GM19452 (cell line): ENCODE results near the gene CEP57L1.
"Not testable (repeated sequence)": the region's sequence is repeated elsewhere in the genome, so short reads cannot be mapped to it uniquely, and the experiment has no call there.

Source experiments
- ATAC-seq: cut with Tn5 transposase; IDR thresholded peaks from one replicate; pipeline ENCODE4 v1.9.1; 2021; ENCODE audit not compliant: unreplicated experiment

Gene CEP57L1

DNA sequence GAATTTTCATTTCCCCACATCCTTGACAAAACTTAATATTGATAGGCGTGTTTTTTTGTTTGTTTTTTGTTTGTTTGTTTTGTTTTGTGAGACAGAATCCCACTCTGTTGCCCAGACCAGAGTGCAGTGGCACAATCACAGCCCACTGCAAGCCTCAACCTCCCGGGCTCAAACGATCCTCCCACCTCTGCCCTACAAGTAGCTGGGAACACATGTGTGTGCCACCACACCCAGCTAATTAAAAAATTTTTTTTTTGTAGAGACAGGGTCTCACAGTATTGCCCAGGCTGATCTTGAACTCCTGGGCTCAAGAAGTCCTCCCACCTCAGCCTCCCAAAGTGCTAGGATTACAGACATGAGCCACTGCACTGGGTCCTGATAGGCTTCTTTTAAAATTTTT, 9.2 kb downstream of the CEP57L1 start:
- no peak for ATAC-seq

DNA sequence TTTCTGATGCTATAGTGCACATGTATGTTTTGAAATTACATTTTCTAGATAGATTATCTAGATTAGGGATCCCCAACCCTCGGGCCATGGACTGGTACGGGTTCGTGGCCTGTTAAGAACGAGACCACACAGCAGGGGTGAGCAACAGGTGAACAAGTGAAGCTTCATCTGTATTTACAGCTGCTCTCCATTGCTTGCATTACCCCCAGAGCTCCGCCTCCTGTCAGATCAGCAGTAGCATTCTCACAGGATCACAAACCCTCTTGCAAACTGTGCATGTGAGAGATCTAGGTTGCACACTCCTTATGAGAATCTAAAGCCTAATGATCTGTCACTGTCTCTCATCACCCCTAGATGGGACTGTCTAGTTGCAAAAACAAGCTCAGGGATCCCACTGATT, 10.4 kb downstream of the CEP57L1 start:
- ATAC-seq = no peak

DNA sequence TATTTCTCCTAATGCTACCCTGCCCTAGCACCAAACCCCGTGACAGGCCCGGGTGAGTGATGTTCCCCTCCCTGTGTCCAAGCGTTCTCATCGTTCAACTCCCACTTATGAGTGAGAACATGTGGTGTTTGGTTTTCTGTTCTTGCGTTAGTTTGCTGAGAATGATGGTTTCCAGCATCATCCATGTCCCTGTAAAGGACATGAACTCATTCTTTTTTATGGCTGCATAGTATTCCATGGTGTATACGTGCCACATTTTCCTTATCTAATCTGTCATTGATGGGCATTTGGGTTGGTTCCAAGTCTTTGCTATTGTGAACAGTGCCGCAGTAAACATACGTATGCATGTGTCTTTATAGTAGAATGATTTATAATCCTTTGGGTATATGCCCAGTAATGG, 14.4 kb downstream of the CEP57L1 start:
- ATAC-seq = not testable (repeated sequence)

DNA sequence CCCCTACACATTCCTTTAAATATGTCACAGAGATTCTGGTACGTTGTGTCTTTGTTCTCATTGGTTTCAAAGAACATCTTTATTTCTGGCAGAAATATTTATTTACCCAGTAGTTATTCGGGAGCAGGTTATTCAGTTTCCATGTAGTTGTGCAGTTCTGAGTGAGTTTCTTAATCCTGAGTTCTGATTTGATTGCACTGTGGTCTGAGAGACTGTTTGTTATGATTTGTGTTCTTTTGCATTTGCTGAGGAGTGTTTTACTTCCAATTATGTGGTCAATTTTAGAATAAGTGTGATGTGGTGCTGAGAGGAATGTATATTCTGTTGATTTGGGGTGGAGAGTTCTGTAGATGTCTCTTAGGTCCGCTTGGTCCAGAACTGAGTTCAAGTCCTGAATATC, 17.4 kb downstream of the CEP57L1 start:
- not testable (repeated sequence) for ATAC-seq

DNA sequence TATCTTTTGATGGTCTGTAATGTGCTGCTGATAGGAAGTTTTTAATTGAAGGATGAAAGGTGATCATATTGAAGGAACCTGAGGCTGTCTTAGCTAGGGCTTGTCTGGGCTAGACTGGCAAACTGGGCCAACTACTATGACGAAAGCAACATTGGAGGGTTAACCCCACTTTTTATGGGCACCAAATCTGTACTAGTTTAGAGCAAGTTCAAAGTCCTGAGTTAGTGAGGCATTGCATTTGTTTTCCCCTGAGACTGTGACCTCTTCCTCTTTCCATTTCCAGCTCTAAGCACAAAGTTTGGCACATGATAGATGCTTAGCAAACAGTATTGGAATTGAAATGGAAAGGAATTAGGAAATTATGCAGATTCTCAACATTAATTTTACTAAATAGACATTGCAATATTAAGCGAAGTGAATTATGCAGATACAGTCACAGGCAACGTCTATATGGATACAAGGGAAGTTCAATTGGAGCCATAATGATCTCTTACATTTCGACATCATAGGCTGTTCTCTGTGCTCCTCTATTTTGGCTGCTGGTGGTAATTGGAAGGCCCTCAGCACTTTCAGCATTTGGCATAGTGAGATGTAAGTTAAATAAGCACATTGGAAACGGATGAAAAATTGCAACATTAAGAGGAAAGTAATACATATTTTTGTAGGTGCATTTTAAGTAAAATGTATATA, 22.2 kb downstream of the CEP57L1 start:
- ATAC-seq = peak; percentile 80

DNA sequence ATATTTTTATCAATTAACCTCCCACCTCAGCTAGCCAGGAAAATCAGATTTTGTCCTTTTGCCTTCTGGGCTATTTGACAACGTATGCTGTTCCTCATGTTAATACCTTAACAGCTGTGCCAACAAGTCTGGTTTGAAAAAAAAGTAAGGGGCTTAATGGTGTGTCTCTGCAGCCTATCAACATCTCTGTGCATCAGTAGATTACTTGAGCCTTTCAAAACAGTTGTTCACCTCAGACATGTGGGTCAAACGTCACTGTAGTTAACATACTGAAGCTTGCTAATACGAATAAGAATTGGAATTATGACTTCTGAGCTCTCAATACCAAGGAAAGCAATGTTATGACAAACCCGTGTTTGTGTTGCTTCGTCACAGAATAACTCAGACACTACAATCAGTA, 23.0 kb downstream of the CEP57L1 start:
- no peak for ATAC-seq

DNA sequence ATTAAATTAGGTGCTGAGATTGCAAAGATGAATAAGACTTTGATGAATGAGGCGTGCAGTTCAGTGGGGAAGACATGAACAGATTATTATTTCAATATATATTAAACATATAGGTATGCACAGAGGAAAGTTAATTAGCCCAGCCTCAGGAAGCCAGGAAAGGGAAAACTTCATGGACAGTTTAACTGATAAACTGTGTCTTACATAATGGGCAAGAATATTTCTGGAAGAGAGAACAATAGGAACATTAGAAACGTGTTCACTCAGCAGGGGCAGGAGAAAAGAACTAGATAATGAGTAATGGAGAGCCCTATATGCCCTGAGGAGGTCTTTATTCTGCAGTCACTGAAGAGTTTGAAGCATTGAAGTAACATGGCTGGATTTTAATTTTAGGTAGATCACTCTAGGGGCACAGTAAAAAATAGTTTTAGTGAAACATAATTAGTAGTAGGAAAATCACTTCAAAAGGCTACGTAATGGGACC, 23.6 kb downstream of the CEP57L1 start:
- ATAC-seq = no peak

DNA sequence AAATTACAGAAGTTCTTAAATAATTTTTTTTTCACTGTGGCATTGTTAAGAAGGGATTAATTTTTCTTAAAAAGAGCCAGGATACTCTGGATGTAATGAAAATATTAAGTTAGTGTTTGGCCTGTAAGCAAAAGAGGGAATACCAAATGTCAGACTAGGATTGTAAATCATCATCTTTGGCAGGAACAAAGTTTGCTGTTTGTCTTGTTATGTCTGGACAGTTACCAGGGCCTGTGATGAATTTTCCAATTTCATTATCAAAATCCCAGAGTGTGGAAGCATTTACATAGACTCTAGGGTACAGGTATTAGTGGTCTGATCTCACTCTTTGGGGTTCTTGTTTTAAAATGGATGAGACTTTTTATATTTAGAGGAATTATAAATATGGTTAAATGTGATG, 26.1 kb downstream of the CEP57L1 start:
- ATAC-seq = no peak

DNA sequence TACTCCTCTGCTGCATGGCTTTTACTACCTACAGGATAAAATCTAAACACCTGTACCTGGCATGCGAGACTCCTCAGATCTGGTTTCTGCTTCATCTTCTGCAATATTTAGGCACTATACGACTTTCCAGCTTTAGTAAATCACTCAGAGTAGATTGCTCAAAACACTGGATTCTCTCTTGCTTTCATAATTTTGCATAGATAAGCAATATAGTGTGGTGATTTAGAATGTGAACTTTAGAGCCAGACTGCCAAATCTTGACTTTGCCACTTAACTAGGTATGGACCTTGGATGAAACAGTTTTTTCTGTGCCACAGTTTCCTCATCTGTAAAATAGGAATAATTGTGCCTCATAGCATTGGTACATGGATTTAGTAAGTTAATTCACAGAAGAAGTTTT, 28.9 kb downstream of the CEP57L1 start:
- no peak for ATAC-seq

DNA sequence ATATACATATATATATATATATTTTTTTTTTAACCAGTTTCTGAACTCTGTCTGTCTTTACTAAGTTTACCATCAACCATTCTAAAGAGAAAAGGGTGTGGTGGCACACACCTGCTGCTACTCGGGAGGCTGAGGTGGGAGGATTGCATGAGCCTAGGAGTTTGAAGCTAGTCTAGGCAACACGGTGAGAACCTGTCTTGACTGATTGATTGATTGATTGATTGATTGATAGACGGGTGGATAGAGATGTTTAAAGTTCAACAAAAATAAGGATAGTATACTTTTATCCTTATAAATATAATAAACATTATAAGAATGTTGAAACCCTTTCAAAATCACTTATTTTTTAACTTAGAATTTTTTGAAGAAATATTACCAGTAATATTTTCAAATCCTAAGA, 30.2 kb downstream of the CEP57L1 start:
- ATAC-seq = no peak

DNA sequence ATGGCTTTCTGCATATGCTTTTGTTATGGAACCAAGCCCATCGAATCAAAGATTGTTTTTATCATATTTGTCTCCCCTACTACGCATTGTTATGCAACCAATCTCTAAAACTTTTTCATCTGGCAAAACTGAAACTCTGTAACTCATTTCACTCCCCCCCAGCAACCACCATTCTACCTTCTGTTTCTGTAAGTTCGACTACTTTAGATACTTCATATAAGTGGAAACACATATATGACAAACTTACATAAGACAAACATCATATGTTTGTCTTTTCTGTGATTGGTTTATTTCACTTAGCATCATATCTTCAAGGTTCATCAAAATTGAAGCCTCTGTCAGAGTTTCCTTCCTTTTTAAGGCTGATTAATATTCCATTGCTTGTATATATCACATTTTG, 34.8 kb downstream of the CEP57L1 start:
- ATAC-seq = no peak

DNA sequence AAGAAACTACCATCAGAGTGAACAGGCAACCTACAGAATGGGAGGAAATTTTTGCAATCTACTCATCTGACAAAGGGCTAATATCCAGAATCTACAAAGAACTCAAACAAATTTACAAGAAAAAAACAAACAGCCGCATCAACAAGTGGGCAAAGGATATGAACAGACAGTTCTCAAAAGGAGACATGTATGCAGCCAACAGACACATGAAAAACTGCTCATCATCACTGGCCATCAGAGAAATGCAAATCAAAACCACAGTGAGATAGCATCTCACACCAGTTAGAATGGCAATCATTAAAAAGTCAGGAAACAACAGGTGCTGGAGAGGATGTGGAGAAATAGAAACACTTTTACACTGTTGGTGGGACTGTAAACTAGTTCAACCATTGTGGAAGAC, 40.3 kb downstream of the CEP57L1 start:
- not testable (repeated sequence) for ATAC-seq

DNA sequence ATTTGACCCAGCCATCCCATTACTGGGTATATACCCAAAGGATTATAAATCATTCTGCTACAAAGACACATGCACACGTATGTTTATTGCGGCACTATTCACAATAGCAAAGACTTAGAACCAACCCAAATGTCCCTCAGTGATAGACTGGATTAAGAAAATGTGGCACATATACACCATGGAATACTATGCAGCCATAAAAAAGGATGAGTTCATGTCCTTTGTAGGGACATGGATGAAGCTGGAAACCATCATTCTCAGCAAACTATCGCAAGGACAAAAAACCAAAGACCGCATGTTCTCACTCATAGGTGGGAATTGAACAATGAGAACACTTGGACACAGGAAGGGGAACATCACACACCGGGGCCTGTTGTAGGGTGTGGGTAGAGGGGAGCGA, 40.7 kb downstream of the CEP57L1 start:
- ATAC-seq = not testable (repeated sequence)

DNA sequence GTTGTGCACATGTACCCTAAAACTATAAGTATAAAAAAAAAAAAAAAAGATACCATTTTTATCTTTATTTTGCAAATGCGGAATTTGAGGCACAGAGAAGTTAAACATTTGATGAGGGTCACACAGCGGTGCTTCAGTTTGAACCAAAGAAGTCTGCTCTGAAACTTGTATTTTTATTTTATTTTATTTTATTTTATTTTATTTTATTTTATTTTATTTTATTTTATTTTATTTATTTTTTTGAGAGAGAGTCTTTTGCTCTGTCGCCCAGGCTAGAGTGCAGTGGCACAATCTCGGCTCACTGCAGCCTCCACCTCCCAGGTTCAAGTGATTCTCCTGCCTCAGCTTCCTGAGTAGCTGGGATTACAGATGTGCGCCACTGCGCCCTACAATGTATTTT, 41.2 kb downstream of the CEP57L1 start:
- ATAC-seq = not testable (repeated sequence)

DNA sequence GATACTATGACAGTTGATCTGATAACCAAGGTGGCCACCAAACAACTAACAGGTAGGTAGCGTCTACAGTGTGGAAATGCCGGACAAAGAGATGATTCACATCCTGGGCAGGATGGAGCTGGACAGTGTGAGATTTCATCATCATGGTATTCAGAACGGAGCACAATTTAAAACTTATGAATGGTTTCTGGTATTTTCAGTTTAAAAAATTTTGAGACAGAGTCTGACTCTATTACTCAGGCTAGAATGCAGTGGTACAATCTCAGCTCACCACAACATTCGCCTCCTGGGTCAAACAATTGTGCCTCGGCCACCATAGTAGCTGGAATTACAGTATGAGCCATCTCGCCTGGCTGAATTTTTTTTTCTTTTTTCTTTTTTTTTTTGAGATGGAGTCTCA, 43.8 kb downstream of the CEP57L1 start:
- ATAC-seq = no peak

DNA sequence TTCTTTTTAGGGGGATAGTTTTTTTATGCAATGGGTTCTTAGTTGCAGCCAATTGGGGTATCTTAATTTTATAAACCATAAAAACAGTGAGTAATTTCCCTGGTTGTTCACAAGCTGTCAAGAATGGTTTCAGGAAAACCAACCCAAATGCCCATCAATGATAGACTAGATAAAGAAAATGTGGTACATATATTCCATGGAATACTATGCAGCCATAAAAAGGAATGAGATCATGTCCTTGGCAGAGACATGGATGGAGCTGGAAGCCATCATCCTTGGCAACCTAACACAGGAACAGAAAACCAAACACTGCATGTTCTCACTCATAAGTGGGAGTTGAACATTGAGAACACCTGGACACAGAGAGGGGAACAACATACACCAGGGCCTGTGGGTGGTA, 46.8 kb downstream of the CEP57L1 start:
- not testable (repeated sequence) for ATAC-seq

DNA sequence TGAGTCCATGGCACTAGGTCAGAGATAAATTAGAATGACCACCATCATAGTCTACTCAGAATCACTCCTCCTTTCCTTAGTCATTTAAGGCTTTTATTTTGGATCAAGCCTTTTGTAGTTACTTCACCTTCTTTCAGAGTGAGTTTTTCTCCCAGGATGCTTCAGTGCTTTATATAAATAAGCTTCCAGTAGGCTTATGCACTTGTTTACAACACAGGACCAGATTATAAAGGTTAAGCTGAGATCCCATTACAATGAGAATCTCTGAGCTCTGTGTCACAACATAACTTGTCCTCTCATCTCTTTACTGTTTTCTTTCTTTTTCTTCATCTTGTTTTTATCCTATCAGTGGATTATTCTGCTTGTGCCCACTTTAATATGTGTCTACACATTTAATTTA, 47.9 kb downstream of the CEP57L1 start:
- no peak for ATAC-seq

DNA sequence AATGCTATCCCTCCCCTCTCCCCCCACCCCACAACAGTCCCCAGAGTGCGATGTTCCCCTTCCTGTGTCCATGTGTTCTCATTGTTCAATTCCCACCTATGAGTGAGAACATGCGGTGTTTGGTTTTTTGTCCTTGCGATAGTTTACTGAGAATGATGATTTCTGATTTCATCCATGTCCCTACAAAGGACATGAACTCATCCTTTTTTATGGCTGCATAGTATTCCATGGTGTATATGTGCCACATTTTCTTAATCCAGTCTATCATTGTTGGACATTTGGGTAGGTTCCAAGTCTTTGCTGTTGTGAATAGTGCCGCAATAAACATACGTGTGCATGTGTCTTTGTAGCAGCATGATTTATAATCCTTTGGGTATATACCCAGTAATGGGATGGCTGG, 52.9 kb downstream of the CEP57L1 start:
- ATAC-seq = not testable (repeated sequence)

DNA sequence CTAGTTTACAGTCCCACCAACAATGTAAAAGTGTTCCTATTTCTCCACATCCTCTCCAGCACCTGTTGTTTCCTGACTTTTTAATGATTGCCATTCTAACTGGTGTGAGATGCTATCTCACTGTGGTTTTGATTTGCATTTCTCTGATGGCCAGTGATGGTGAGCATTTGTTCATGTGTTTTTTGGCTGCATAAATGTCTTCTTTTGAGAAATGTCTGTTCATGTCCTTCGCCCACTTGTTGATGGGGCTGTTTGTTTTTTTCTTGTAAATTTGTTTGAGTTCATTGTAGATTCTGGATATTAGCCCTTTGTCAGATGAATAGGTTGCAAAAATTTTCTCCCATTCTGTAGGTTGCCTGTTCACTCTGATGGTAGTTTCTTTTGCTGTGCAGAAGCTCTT, 53.4 kb downstream of the CEP57L1 start:
- ATAC-seq = not testable (repeated sequence)

DNA sequence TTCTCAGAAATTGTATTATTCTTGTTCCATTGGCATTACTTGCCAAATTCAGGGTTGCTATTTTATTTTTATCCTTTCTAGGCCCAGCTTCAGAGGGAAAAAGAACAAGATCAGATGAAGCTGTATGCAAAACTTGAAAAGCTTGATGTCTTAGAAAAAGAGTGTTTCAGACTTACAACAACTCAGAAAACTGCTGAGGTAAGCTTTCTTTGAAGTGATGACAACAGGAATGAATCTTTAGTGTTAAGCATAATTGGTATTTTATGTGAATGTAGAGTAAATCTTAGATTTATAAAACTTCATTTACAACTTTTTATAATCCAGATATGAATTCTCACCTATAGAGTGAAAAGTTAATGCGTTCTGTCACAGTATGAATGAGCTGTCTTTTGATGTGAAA, 58.4 kb downstream of the CEP57L1 start:
- no peak for ATAC-seq

DNA sequence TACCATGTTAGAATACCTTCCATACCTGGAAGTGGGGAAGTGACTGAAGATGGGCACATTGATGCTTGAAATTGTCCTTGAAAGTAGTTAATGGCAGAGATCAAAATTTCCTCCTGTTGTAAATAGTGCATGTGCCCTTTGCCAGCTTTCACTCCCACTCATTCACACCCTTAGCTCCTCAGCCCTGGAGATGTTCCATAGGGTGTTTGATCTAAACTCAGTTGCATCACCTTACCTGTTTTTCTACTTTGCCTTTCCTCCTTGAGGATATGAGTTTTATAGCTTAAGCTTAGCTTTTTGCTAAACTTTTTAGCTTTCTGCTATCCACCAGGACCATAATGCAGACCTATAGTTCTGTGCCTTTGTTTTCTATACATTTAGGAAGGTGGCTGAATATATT, 69.0 kb downstream of the CEP57L1 start:
- ATAC-seq = no peak

DNA sequence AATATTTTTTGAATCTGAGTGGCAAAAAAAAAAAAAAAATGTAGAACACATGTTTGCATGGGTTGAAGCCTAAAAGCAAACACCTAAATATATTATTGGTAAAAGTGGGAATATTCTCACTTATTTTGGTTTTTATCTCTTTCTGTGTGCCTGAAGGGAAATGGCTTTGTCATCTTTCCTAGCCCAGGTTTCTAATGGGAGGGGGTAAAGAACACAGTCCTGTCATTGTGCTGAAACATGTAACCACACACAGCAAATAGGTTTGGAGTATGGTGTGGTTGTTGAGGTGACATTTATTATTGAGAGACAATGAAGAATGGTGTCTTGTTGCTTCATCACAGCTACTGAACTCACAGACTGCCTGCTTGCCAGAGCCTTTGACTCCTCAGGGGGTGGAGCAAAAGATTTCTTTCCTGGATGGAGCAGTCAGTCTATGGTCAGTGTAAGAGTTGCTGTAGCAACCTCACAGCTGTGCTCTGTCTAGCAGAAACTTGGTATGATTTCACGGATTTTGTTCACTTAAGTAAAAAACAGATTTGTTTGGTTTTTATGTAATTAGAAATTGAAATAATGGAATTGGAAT, 70.2 kb downstream of the CEP57L1 start:
- ATAC-seq = no peak

DNA sequence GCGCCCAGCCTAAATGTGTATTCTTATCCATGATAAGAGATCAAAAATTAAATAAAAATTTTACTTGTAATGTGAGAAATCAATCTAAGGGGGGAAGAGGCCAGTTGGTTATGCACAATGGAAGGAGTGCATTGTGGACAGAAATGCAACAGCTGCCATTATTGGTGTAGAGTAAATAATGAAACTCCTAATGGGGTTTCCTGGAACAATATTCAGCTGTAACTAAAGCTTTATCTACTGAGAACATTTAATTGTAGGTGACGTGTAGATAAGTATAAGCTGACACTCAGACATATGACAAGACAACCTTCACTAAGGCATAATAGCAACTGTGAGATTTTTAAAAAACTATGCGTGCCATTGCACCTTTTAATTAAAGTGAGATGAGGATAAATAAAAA, 71.4 kb downstream of the CEP57L1 start:
- ATAC-seq = no peak
